Erythroblast (primary cell): Measurements from ENCODE around the gene ZBTB17.

Experiments
- GATA1 ChIP-seq: IDR thresholded peaks from 2 replicates; pipeline ENCODE4 v1.6.1; 2011; ENCODE audit warnings: low read depth, mild to moderate bottlenecking, control low read depth, low read length, moderate library complexity
- POLR2A ChIP-seq: IDR thresholded peaks from 2 replicates; pipeline ENCODE4 v1.6.1; 2011; ENCODE audit warnings: mild to moderate bottlenecking, low read length

DNA sequence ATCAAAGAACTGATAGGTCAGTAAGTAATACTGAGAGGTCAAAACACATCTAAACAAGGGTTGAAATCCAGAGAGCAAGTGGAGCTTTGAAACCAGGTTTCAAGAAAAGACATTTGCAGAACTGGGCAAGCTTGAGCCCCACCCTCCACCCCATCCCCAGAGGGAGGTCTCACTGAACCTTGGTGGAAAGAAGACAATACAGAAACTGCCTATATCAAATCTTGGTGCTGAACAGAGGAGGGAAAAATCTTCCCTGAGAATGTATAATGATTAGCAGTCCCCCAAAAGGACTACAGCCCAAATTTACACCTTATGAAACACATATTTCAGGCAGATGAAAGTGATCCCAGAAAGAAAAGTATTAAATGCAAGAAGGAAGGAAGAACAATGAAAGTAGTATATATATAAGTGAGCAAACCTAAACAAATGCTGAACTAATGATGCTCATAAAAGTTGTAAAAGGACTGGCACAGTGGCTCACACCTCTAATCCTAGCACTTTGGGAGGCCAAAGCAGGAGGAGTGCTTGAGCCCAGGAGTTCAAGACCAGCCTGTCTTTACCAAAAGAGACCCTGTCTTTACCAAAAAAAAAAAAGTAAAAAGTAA is 12.4 kb downstream of the ZBTB17 start:
- TF ChIP-seq POLR2A, result no peak
- no peak for TF ChIP-seq GATA1
